SU-DHL-6 (cell line): Measurements from ENCODE around the gene ANKS1B.

ENCODE experiments used
- CTCF ChIP-seq: fragments of 200-600 bp; sonication (generic); IDR thresholded peaks from one replicate; pipeline ENCODE4 v1.5.1; 2017; ENCODE audit warnings: antibody characterized with exemption, mild to moderate bottlenecking, low read length, moderate library complexity; ENCODE audit not compliant: insufficient read depth, poor library complexity, severe bottlenecking
- EZH2phosphoT487 ChIP-seq: fragments of 200-600 bp; sonication (generic), shearing (Covaris generic); conservative IDR thresholded peaks from 2 replicates; pipeline ENCODE4 v1.6.1; 2018; ENCODE audit warnings: mild to moderate bottlenecking, antibody characterized with exemption, low read length, moderate library complexity, mixed read lengths

DNA sequence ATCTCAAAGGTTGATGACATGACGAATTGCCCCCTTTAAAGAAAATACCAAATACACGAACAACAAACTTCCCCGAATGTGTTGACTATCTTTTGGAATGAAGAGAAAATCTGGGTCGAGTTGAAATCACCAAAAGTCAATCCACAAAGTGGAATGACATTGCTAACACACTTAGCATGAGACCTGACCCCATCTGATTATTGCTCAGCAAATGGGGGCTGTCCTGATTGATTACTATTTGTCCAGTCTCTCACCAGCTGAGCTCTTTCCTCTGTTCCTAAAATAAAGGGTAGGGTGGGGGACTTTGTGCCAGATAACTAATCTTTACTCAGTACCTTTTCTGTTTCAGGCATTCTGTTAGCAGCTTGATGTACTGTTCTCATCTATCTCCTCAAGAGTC, 1116.2 kb downstream of the ANKS1B start:
- no peak for TF ChIP-seq CTCF
- TF ChIP-seq EZH2phosphoT487: no peak
